Transverse colon (tissue), 4 donors: ENCODE results near the gene EYA2.

Experiments
- CTCF ChIP-seq, 5 experiments: fragments of 200-600 bp in 3 of 5; fragments of 450-650 bp in 2 of 5; sonication (generic) in 3 of 5; IDR thresholded peaks; 1 replicate in 2 of 5; 2 replicates in 3 of 5; pipeline ENCODE4 v1.5.1; 2016 to 2017; ENCODE audit warnings: antibody characterized with exemption in 5 of 5, inconsistent platforms in 3 of 5, mild to moderate bottlenecking in 2 of 5, moderate library complexity in 1 of 5
- EP300 ChIP-seq: sonication (generic); formaldehyde crosslinking; IDR thresholded peaks from one replicate; pipeline ENCODE4 v1.6.1; 2017; ENCODE audit warnings: antibody characterized with exemption, low read depth
- POLR2A ChIP-seq: fragments of 450-650 bp; IDR thresholded peaks from one replicate; pipeline ENCODE4 v1.6.1; 2016; ENCODE audit warnings: antibody characterized with exemption, mild to moderate bottlenecking, moderate library complexity
- POLR2AphosphoS5 ChIP-seq, 3 donors: sonication (generic); formaldehyde crosslinking; IDR thresholded peaks; one replicate each; pipeline ENCODE4 v1.6.1; 2016; ENCODE audit warnings: antibody characterized with exemption in 3 of 3

DNA sequence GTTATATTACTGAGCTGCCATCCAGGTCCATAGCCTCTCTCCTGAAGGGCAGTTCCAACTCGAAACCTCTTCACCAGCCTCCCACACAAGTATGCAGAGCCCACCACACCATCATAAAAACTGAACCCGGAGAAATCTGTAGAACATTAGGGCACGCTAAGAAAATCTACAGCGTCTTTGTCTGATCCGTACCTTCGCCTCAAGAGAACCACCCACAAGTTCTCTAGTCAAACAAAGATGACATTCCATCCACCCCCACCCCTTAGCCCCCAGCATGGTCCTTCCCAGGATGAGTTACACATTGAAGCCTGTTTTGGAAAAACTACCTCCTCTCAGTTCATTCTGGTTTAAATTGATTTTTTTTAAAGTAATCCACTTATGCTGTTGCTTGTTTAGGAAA is 242.1 kb downstream of the EYA2 start:
- TF ChIP-seq POLR2A (no peak), CTCF (IDR thresholded peaks at IDR 0.05) (no peak), POLR2AphosphoS5 (IDR thresholded peaks at IDR 0.05) (no peak), EP300 (no peak)
